AG09319 (cell line): Measurements from ENCODE around the gene COL13A1.

ENCODE experiments used
- DNase-seq: peaks from one replicate; pipeline ENCODE4 v3.0.0-alpha.2; 2010; ENCODE audit warnings: low read depth; ENCODE audit errors: extremely low read depth
- CTCF ChIP-seq: IDR thresholded peaks from 2 replicates; pipeline ENCODE4 v1.5.1; 2011; ENCODE audit warnings: low read depth, mild to moderate bottlenecking, inconsistent platforms, low read length, moderate library complexity

The COL13A1 gene

GRCh38 chr10:69914398-69915214 lies 112.9 kb downstream of the COL13A1 start:
- TF ChIP-seq CTCF: peak; percentile 96
- DNase-seq: peak; percentile 31

- no peak for DNase-seq
- TF ChIP-seq CTCF: no peak
Measured at GRCh38 chr10:69915215-69915560, 113.5 kb downstream of the COL13A1 start.

GRCh38 chr10:69916118-69916517 lies 114.4 kb downstream of the COL13A1 start:
- TF ChIP-seq CTCF: no peak

GRCh38 chr10:69918036-69918435 lies 116.3 kb downstream of the COL13A1 start:
- DNase-seq: no peak

More at GRCh38 chr10:69916118-69916517, 114.4 kb downstream of the COL13A1 start:
- DNase-seq: no peak

GRCh38 chr10:69919250-69919649 lies 117.5 kb downstream of the COL13A1 start:
- TF ChIP-seq CTCF: no peak
- DNase-seq: no peak

More at GRCh38 chr10:69918036-69918435, 116.3 kb downstream of the COL13A1 start:
- no peak for TF ChIP-seq CTCF

GRCh38 chr10:69925111-69925510 lies 123.4 kb downstream of the COL13A1 start:
- no peak for TF ChIP-seq CTCF
- no peak for DNase-seq

- TF ChIP-seq CTCF: no peak
- DNase-seq: no peak
Measured at GRCh38 chr10:69928339-69928738, 126.6 kb downstream of the COL13A1 start.
